OCI-LY7 (cell line): ENCODE data around the gene SLC31A1. TPM values are rescaled to one million over a fixed set of nuclear protein-coding genes. Genes with fewer than 3 reads are reported as not detected.

Experiments
- Bru-seq: library from RNA; stranded (reverse); fragments of 400-500 nt; gene quantifications from one replicate; lab custom pipeline; 2021; lab: Mats Ljungman, UMichigan
- BruChase-seq, 2 experiments: library from RNA; stranded (reverse); fragments of 400-500 nt; gene quantifications; one replicate each; lab custom pipeline; 2021; lab: Mats Ljungman, UMichigan
- BruUV-seq: library from RNA; stranded (reverse); fragments of 400-500 nt; replicated peaks from 2 replicates; lab custom pipeline; 2021; lab: Mats Ljungman, UMichigan
- CTCF ChIA-PET: fragments of 300-600 bp; sonication (Branson Sonifier 250); formaldehyde crosslinking; loops from one replicate; lab custom pipeline; 2022; ENCODE audit warnings: antibody characterized with exemption; ENCODE audit not compliant: unreplicated experiment; lab: Charles Lee
- POLR2A ChIA-PET: fragments of 300-600 bp; sonication (Branson Sonifier 250); formaldehyde crosslinking; loops from one replicate; lab custom pipeline; 2022; ENCODE audit warnings: antibody characterized with exemption; lab: Charles Lee
- DNase-seq: peaks from one replicate; pipeline ENCODE4 v3.0.0-alpha.2; 2015; ENCODE audit warnings: low spot score
- H2AFZ ChIP-seq: fragments of 200-600 bp; sonication (generic), shearing (Covaris generic); 2 replicates; pipeline ENCODE4 v1.6.1; 2014; ENCODE audit warnings: mild to moderate bottlenecking, antibody characterized with exemption, low read length, moderate library complexity
- H3K27ac ChIP-seq: fragments of 200-600 bp; sonication (generic); 2 replicates; pipeline ENCODE4 v1.5.1; 2014; ENCODE audit warnings: mixed run types, low read depth, mild to moderate bottlenecking, moderate library complexity, low read length, inconsistent platforms; ENCODE audit not compliant: poor library complexity, severe bottlenecking
- H3K36me3 ChIP-seq: fragments of 200-600 bp; sonication (generic); 2 replicates; pipeline ENCODE4 v1.6.1; 2014; ENCODE audit warnings: mild to moderate bottlenecking, antibody characterized with exemption, low read length, moderate library complexity, mixed read lengths; ENCODE audit not compliant: insufficient read depth
- H3K4me1 ChIP-seq: fragments of 200-600 bp; sonication (generic); 2 replicates; pipeline ENCODE4 v1.5.1; 2014; ENCODE audit warnings: mild to moderate bottlenecking, low read length; ENCODE audit not compliant: insufficient read depth, poor library complexity, severe bottlenecking
- H3K4me2 ChIP-seq: fragments of 200-600 bp; sonication (generic); 2 replicates; pipeline ENCODE4 v1.6.1; 2014; ENCODE audit warnings: mild to moderate bottlenecking, low read length
- H3K4me3 ChIP-seq: fragments of 200-600 bp; sonication (generic); 2 replicates; pipeline ENCODE4 v1.5.1; 2014; ENCODE audit warnings: mild to moderate bottlenecking, low read depth, low read length; ENCODE audit not compliant: poor library complexity, severe bottlenecking
- H3K79me2 ChIP-seq: fragments of 200-600 bp; sonication (generic); 2 replicates; pipeline ENCODE4 v1.6.1; 2016; ENCODE audit warnings: low read depth, mild to moderate bottlenecking, low read length, moderate library complexity, mixed read lengths; ENCODE audit not compliant: insufficient read depth
- H3K9me2 ChIP-seq: fragments of 200-600 bp; sonication (generic); 2 replicates; pipeline ENCODE4 v1.6.1; 2016; ENCODE audit warnings: mild to moderate bottlenecking, low read length, mixed read lengths; ENCODE audit not compliant: insufficient read depth
- H3K9me3 ChIP-seq: fragments of 200-600 bp; sonication (generic); 2 replicates; pipeline ENCODE4 v1.6.1; 2014; ENCODE audit warnings: mild to moderate bottlenecking, mixed run types, low read length, mixed read lengths
- H4K20me1 ChIP-seq: fragments of 200-600 bp; sonication (generic); 2 replicates; pipeline ENCODE4 v1.6.1; 2014; ENCODE audit warnings: mild to moderate bottlenecking, antibody characterized with exemption, low read length, moderate library complexity, mixed read lengths; ENCODE audit not compliant: insufficient read depth
- CTCF ChIP-seq: fragments of 200-600 bp; sonication (generic); conservative IDR thresholded peaks from 2 replicates; pipeline ENCODE4 v1.5.1; 2014; ENCODE audit warnings: mild to moderate bottlenecking, antibody characterized with exemption, low read length, moderate library complexity, mixed read lengths
- EZH2phosphoT487 ChIP-seq: fragments of 200-600 bp; sonication (generic); IDR thresholded peaks from 2 replicates; pipeline ENCODE4 v1.6.1; 2018; ENCODE audit warnings: low read depth, borderline replicate concordance, mild to moderate bottlenecking, mixed run types, antibody characterized with exemption, low read length, moderate library complexity, mixed read lengths
- intact Hi-C: fragments of 100-400 bp; cut with micrococcal nuclease; formaldehyde crosslinking; loops from one replicate; pipeline ENCODE4 v1.10.0; 2022; ENCODE audit not compliant: unreplicated experiment
- long read RNA-seq: library from polyadenylated mRNA; stranded (forward); transcript quantifications from one replicate; pipeline ENCODE4 v2.0.0, GENCODE V29; 2022
- total RNA-seq, 2 experiments: library from RNA; depleted of rRNA in 1 of 2; stranded (reverse); fragments of >200 nt in 1 of 2; shearing (Covaris generic) in 1 of 2; gene quantifications; 2 replicates each; pipeline ENCODE4 v1.2.3, GENCODE V29; 2014 to 2022

Gene SLC31A1
- total RNA-seq (2014; rRNA removed; shearing (Covaris generic)) = 3.9 and 4.7 TPM in 2 replicates
- 12.4 and 16.7 TPM in 2 replicates for total RNA-seq (2022)
- percentile 62 among the genes with signal in this experiment for Bru-seq, nascent RNA
- BruChase-seq, experiment 1, labeled RNA remaining after a 6-hour chase = percentile 65 among the genes with signal in this experiment
- BruChase-seq, experiment 2, labeled RNA remaining after a 2-hour chase = percentile 67 among the genes with signal in this experiment
- long read RNA-seq, full-length matches to known transcripts = 32 of 36 reads
- long read RNA-seq, partial matches to known transcripts = 1 of 36 reads
- long read RNA-seq, other reads (novel, unspliced or antisense) = 3 of 36 reads

DNA sequence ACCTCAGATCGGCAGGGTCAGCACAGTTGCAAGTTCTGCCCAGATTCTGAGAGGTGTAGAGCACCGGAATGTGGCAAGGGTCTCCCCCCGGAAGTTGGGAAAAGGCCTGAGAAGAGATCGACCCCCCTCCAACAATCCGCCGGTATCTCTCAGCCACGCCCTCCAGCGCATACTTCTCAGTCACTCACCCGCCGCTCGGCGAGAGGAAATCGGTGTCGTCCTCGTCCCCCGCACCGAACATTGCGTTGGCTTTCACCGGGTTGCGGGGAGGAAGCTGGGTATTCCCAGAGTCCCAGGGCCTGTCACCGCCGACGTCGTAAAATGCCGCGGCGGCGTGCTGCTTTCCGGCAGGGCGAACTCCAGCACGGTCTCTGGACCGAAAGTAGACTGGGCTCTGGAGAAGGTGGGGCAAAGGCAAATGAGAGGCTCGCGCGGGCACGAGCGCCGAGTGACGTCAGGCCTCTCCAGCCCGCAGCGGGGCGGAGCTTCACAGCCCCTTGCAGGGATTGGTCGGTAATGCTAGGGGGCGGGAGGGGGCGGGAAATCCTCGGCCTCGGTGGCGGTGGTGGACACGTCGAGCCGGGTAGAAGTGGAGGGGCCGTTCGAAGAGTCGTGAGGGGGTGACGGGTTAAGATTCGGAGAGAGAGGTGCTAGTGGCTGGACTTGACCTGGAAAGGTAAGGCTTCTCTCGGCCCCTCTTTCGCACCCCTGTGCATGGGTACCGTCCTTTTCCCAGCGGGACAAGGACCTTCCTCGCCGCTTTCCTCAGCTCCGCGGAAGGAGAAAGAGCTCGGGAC is at the start of gene SLC31A1, which contains the start of gene FKBP15:
Gene SLC31A1, plus strand, starts transcription at position 542 of the 797 bp plus-strand sequence. CDS start 34,605 bp downstream, outside the sequence.
Gene FKBP15, minus strand, starts transcription at position 275 of the 797 bp plus-strand sequence. Its CDS starts 34 bp downstream, at position 241.
- Histone ChIP-seq H3K9me2 (no peaks in the 10 kb centered on the region), H3K79me2 (peaks cover 59% of the 10 kb centered on the region), H3K27ac (peak within 1 kb of the TSS; percentile 89), H3K4me1 (peaks cover 40% of the 10 kb centered on the region), H3K9me3 (no peaks in the 10 kb centered on the region), H3K4me3 (peak within 1 kb of the TSS; percentile 92), H2AFZ (peak within 1 kb of the TSS; percentile 93), H3K36me3 (peaks cover 22% of the 10 kb centered on the region), H4K20me1 (peaks cover 19% of the 10 kb centered on the region; the same call in 1 of the 2 replicates), H3K4me2 (peak within 1 kb of the TSS; percentile 100)
- CTCF ChIA-PET = interaction anchor here (0.6 to 1.7 kb wide), 9 partner anchors 10 to 1341 kb away, joined by 3 to 5 read pairs (median 4); no protein-coding TSS in a partner anchor
- peak; percentile 98 for DNase-seq
- no TSS peak for BruUV-seq
- intact Hi-C loops = loop anchor here (1.0 to 2.0 kb wide), 3 partner anchors 54 to 358 kb away; partner anchors contain the start of genes C9orf43, CDC26, POLE3 and PRPF4
- TF ChIP-seq CTCF = no peak
- TF ChIP-seq EZH2phosphoT487 = no peak
- POLR2A ChIA-PET = interaction anchor here (0.6 to 4.6 kb wide), 13 partner anchors 8 to 1707 kb away, joined by 3 to 31 read pairs (median 4); partner anchors contain the start of genes BSPRY, CDC26 and PRPF4

DNA sequence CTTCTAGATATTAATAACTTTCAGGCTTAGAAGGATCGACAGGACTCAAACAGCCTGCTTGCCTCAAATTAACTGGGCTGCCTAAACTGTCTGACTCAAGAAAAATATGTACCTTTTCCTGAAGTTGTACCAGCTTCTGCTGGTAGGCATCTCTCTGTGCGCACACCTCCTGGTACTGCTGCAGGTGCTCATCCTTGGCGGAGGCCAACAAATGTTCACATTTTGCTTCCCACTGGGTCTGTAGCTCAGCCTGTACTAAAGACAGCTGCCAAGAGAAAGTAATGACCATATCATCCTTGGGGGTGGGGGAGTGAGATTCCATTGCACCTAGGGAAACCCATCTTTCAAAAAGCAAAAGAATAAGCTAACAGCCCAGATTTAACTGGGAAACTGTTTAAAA is 48.0 kb upstream of the SLC31A1 start:
- Histone ChIP-seq H3K4me2 (no peak overlapping the region), H2AFZ (no peak overlapping the region), H3K9me2 (no peaks in the 10 kb centered on the region), H3K36me3 (peaks cover 92% of the 10 kb centered on the region), H3K4me1 (no peaks in the 10 kb centered on the region), H3K79me2 (no peaks in the 10 kb centered on the region), H3K9me3 (no peaks in the 10 kb centered on the region), H4K20me1 (no peaks in the 10 kb centered on the region), H3K27ac (no peak overlapping the region), H3K4me3 (no peak overlapping the region)
- intact Hi-C loops = loop anchor here (5.0 kb wide), 1 partner anchor 34 kb away; no protein-coding TSS in a partner anchor
- no peak for DNase-seq
- TF ChIP-seq CTCF = no peak
- no peak for TF ChIP-seq EZH2phosphoT487
- ChIA-PET CTCF (no interaction called here), POLR2A (interaction anchor here (0.5 to 1.2 kb wide), 4 partner anchors 13 to 876 kb away, joined by 3 to 4 read pairs (median 3); partner anchors contain the start of genes FKBP15 and SLC31A1)
- BruUV-seq = no TSS peak
